Hepatocyte (in vitro differentiated cells): Measurements from ENCODE around the gene GASK1A. TPM values are rescaled to one million over a fixed set of nuclear protein-coding genes. Genes with fewer than 3 reads are reported as not detected.

Source experiments
- DNase-seq: peaks from one replicate; pipeline ENCODE4 v3.0.0-alpha.2; 2016; ENCODE audit warnings: low spot score
- H2AFZ ChIP-seq: fragments of 200-600 bp; sonication (generic); 2 replicates; pipeline ENCODE4 v1.6.0; 2016; ENCODE audit warnings: antibody characterized with exemption, mild to moderate bottlenecking
- H3K27ac ChIP-seq: fragments of 200-600 bp; sonication (generic); 2 replicates; pipeline ENCODE4 v1.5.1; 2016; ENCODE audit warnings: mild to moderate bottlenecking
- H3K27me3 ChIP-seq: fragments of 200-600 bp; sonication (generic); 2 replicates; pipeline ENCODE4 v1.6.1; 2016
- H3K36me3 ChIP-seq: fragments of 200-600 bp; sonication (generic); replicated peaks from 2 replicates; pipeline ENCODE4 v1.5.1; 2016; ENCODE audit warnings: low read depth; ENCODE audit not compliant: insufficient read depth
- H3K4me1 ChIP-seq: fragments of 200-600 bp; sonication (generic); 2 replicates; pipeline ENCODE4 v1.5.1; 2016; ENCODE audit warnings: mild to moderate bottlenecking, moderate library complexity; ENCODE audit not compliant: insufficient read depth
- H3K4me2 ChIP-seq: fragments of 200-600 bp; sonication (generic); 2 replicates; pipeline ENCODE4 v1.6.0; 2016
- H3K4me3 ChIP-seq: fragments of 200-600 bp; sonication (generic); 2 replicates; pipeline ENCODE4 v1.5.1; 2016; ENCODE audit warnings: mild to moderate bottlenecking
- H3K79me2 ChIP-seq: fragments of 200-600 bp; sonication (generic); 2 replicates; pipeline ENCODE4 v1.6.0; 2017; ENCODE audit warnings: mild to moderate bottlenecking
- H3K9me2 ChIP-seq: fragments of 200-600 bp; sonication (generic); replicated peaks from 2 replicates; pipeline ENCODE4 v1.6.0; 2017; ENCODE audit warnings: mild to moderate bottlenecking; ENCODE audit not compliant: insufficient read depth
- H3K9me3 ChIP-seq: fragments of 200-600 bp; sonication (generic); 2 replicates; pipeline ENCODE4 v1.5.1; 2016; ENCODE audit warnings: low read depth, mild to moderate bottlenecking
- H4K20me1 ChIP-seq: fragments of 200-600 bp; sonication (generic); 2 replicates; pipeline ENCODE4 v1.6.0; 2016; ENCODE audit warnings: mild to moderate bottlenecking; ENCODE audit not compliant: insufficient read depth, poor library complexity, severe bottlenecking
- EZH2 ChIP-seq: fragments of 200-600 bp; sonication (generic); IDR thresholded peaks from 2 replicates; pipeline ENCODE4 v1.6.1; 2016; ENCODE audit warnings: antibody characterized with exemption, mild to moderate bottlenecking, borderline replicate concordance
- EZH2phosphoT487 ChIP-seq: fragments of 200-600 bp; sonication (generic); IDR thresholded peaks from one replicate; pipeline ENCODE4 v1.6.1; 2018; ENCODE audit warnings: antibody characterized with exemption, mild to moderate bottlenecking, low read depth, moderate library complexity; ENCODE audit not compliant: unreplicated experiment, severe bottlenecking
- WGBS: methylation state at CpG from one replicate; pipeline ENCODE4 v1.1.6; 2016; ENCODE audit warnings: low lambda C conversion rate; ENCODE audit errors: missing lambda C conversion rate; 5-methylcytosine and 5-hydroxymethylcytosine counted together
- polyA plus RNA-seq: library from polyadenylated mRNA; unstranded; fragments of >200 nt; fragmentation: Nextera tagmentation; extraction: Ambion mirVana; gene quantifications from 2 replicates; pipeline ENCODE4 v1.2.1, GENCODE V29; 2016
- total RNA-seq: library from RNA; depleted of rRNA; stranded (reverse); fragments of >200 nt; gene quantifications from 2 replicates; pipeline ENCODE4 v1.2.3, GENCODE V29; 2014
- TF ChIP-seq, protein P1 (sequence below): fragments of 200-600 bp; sonication (generic); IDR thresholded peaks from 2 replicates; pipeline ENCODE4 v1.5.1; 2016; ENCODE audit warnings: antibody characterized with exemption, mild to moderate bottlenecking; ENCODE audit not compliant: poor library complexity

The GASK1A gene
- total and polyA plus RNA-seq, 2 experiments from 2014 or later, result 1.1 to 2.1 TPM

DNA sequence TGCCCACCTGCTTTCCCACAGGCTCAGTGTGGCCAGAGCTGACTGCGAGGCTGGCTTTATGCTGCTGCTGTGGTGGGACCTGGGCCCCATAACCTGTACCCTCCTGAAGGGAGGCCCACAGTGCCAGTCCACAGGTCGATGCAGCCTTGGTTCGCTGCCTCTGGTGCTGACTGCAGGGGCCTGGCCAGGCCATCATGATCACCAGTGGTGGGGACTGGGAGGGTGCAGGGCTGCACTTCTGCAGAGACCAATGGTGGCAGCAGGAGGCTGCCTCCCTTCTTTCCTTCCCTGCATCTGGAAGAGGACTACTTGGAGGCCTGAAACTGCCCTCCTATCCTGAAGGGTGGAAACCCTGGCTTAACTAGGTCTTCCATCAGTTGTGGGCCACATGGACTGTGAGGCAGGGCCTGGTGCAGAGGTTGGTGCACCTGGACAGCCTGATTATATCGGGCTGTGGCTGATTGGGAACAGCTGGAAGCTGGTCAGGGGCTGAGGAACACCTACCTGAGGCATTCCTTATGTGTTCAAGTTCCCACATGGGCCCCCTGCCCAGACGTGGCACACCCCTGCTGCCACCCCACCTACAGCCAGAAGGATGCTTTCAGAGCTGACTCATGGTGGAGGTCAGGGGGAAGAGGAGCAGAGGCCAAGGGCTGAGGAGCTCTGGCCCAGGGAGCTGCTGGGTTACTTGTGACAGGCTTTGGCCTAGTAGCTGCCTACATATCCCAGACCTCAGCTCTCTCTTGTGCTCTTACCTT, 97.0 kb downstream of the GASK1A start:
- Histone ChIP-seq H4K20me1 (no peaks in the 10 kb centered on the region), H3K27ac (no peak overlapping the region), H3K27me3 (no peaks in the 10 kb centered on the region), H3K9me3 (no peaks in the 10 kb centered on the region), H3K36me3 (no peaks in the 10 kb centered on the region), H3K4me2 (no peak overlapping the region), H3K79me2 (no peaks in the 10 kb centered on the region), H3K9me2 (no peaks in the 10 kb centered on the region), H3K4me3 (no peak overlapping the region), H2AFZ (no peak overlapping the region), H3K4me1 (peaks cover 3% of the 10 kb centered on the region)
- TF ChIP-seq EZH2phosphoT487 (no peak), EZH2 (no peak)
- TF ChIP-seq, protein P1, sequence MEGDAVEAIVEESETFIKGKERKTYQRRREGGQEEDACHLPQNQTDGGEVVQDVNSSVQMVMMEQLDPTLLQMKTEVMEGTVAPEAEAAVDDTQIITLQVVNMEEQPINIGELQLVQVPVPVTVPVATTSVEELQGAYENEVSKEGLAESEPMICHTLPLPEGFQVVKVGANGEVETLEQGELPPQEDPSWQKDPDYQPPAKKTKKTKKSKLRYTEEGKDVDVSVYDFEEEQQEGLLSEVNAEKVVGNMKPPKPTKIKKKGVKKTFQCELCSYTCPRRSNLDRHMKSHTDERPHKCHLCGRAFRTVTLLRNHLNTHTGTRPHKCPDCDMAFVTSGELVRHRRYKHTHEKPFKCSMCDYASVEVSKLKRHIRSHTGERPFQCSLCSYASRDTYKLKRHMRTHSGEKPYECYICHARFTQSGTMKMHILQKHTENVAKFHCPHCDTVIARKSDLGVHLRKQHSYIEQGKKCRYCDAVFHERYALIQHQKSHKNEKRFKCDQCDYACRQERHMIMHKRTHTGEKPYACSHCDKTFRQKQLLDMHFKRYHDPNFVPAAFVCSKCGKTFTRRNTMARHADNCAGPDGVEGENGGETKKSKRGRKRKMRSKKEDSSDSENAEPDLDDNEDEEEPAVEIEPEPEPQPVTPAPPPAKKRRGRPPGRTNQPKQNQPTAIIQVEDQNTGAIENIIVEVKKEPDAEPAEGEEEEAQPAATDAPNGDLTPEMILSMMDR, result no peak
- DNase-seq, result no peak
- 81% methylated on average over 5 of the region's 5 CpGs for WGBS

DNA sequence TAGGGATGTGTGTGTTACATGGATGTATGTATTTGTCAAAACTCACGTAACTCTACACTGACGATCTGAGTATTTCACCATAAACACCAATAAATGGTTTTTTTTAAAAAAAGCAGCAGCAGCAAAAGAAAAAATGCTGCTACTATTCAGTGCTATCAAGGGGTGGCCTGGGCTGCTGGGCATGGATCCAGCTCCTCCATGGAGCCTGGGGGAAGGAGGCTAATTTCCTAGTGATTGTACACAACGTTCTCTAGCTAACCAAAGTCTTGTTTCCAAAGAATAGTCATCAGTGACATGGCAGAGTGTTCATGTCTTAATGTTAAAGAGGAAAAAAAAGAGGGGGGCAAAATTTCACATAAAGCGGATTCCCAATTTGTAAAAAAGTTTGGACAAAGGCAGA, 97.7 kb downstream of the GASK1A start:
- Histone ChIP-seq H3K4me1 (peaks cover 3% of the 10 kb centered on the region), H4K20me1 (no peaks in the 10 kb centered on the region), H3K79me2 (no peaks in the 10 kb centered on the region), H3K4me3 (no peak overlapping the region), H3K36me3 (no peaks in the 10 kb centered on the region), H3K4me2 (no peak overlapping the region), H3K27me3 (no peaks in the 10 kb centered on the region), H3K27ac (no peak overlapping the region), H3K9me2 (no peaks in the 10 kb centered on the region), H2AFZ (no peak overlapping the region), H3K9me3 (no peaks in the 10 kb centered on the region)
- TF ChIP-seq EZH2 (no peak), EZH2phosphoT487 (no peak)
- TF ChIP-seq, protein P1, result no peak
- no peak for DNase-seq
- 67% methylated on average over 4 of the region's 4 CpGs for WGBS

DNA sequence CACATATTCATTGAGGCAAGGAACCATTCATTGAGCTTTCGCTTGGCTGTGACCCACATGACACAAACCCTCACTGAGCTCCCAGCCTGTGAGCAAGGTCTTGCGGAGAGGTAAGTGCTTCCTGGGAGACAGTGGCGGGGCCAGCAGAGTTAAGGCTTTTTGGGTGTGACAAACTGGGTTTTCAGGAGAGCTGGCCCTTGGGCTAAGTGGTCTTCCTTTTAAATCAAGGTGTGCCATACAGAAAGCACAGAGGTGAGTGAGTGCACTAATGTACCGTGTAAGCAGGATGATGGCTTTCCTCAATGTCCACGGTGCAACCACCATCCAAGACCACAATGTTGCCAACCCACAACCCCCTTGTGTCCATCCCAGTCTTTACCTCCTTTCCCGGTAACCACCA, 98.2 kb downstream of the GASK1A start:
- Histone ChIP-seq H3K4me3 (no peak overlapping the region), H3K36me3 (no peaks in the 10 kb centered on the region), H3K9me2 (no peaks in the 10 kb centered on the region), H3K4me2 (no peak overlapping the region), H3K27me3 (no peaks in the 10 kb centered on the region), H2AFZ (no peak overlapping the region), H3K4me1 (peaks cover 3% of the 10 kb centered on the region), H3K9me3 (no peaks in the 10 kb centered on the region), H3K79me2 (no peaks in the 10 kb centered on the region), H3K27ac (no peak overlapping the region), H4K20me1 (no peaks in the 10 kb centered on the region)
- WGBS, result 98% methylated on average over 6 of the region's 6 CpGs
- TF ChIP-seq EZH2, result no peak
- no peak for TF ChIP-seq EZH2phosphoT487
- TF ChIP-seq, protein P1, result no peak
- DNase-seq, result no peak
